Measurements from ENCODE around the gene PTCD3.

The PTCD3 gene

GRCh38 chr2:86172610-86173009 lies 66.6 kb downstream of the PTCD3 start:
- DNase-seq (ENCODE audit: low read depth in 1 of 2, low spot score in 1 of 2): no peak
- in situ Hi-C loops (cut with HindIII; ENCODE audit: low pct_unique_long_range_greater_than_20kb, low sequenced_read_pairs): no loop called here
- no peak for TF ChIP-seq JUND (IDR thresholded peaks at IDR 0.05; ENCODE audit: low read depth)

- in situ Hi-C loops (cut with HindIII; ENCODE audit: low pct_unique_long_range_greater_than_20kb, low sequenced_read_pairs): no loop called here
- DNase-seq (ENCODE audit: low read depth in 1 of 2, low spot score in 1 of 2): no peak
- TF ChIP-seq JUND (IDR thresholded peaks at IDR 0.05; ENCODE audit: low read depth): no peak
These were observed 68.4 kb downstream of the PTCD3 start for GRCh38 chr2:86174445-86174844.

DNA sequence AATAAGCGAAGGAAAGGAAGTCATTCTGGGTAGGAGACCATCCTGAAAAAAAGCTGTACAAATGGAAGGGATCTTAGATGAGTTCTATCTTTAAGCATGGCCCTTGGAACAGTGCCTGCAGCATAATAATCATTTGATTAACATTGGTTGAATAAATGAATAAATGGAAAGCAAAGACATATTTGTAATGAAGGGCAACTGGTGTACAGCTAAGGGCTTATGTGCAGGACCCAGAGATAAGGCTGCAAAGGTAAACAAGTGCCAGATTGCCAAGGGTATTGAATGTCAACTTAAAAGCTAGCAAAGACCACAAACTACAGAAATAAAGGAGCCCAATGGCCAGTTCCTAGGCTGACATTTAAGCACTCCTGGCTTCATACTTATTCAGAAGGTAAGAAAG lies 69.8 kb downstream of the PTCD3 start:
- in situ Hi-C loops (cut with HindIII; ENCODE audit: low pct_unique_long_range_greater_than_20kb, low sequenced_read_pairs): no loop called here

GRCh38 chr2:86176597-86176996 lies 70.6 kb downstream of the PTCD3 start:
- in situ Hi-C loops (cut with HindIII; ENCODE audit: low pct_unique_long_range_greater_than_20kb, low sequenced_read_pairs): no loop called here
- DNase-seq (ENCODE audit: low read depth in 1 of 2, low spot score in 1 of 2): no peak
- no peak for TF ChIP-seq JUND (IDR thresholded peaks at IDR 0.05; ENCODE audit: low read depth)

More for the DNA sequence above, 69.8 kb downstream of the PTCD3 start:
- no peak for DNase-seq (ENCODE audit: low read depth in 1 of 2, low spot score in 1 of 2)
- TF ChIP-seq JUND (IDR thresholded peaks at IDR 0.05; ENCODE audit: low read depth): no peak

DNA sequence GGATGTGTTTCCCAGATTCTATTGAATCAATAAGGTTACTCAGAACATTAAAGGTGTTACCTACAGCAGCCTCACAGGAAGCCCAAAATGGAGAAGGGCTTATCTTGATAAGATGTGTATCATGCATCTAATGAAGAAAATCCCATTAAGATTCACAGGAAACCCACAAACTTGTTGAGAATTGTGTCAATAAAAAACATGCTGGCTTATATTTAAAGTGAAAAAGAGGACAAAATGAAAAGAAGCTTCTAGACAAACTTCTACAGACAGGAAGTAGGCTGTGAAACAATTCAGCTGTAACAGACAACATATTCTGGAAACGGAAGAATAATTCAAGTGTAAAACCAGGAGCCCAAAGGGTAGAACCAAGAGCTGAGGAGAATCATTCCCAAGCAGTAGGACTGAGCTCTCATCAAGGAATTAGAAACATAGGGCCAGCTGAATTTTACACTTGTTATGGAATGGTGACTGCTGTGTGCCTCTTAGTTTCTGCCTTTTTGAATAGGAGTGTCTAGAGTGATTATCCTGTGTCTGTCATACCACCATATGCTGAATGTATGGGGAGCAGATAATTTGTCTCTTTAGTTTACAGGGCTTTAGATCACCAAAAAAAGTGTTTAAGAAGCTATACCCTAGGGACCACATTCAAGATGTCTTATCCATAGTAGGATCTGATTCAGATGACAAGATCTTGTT lies 79.6 kb downstream of the PTCD3 start:
- no peak for DNase-seq (ENCODE audit: low read depth in 1 of 2, low spot score in 1 of 2)
- TF ChIP-seq JUND (IDR thresholded peaks at IDR 0.05; ENCODE audit: low read depth): no peak
- in situ Hi-C loops (cut with HindIII; ENCODE audit: low pct_unique_long_range_greater_than_20kb, low sequenced_read_pairs): no loop called here

GRCh38 chr2:86186431-86186830 lies 80.4 kb downstream of the PTCD3 start:
- TF ChIP-seq JUND (IDR thresholded peaks at IDR 0.05; ENCODE audit: low read depth): no peak
- no peak for DNase-seq (ENCODE audit: low read depth in 1 of 2, low spot score in 1 of 2)
- in situ Hi-C loops (cut with HindIII; ENCODE audit: low pct_unique_long_range_greater_than_20kb, low sequenced_read_pairs): no loop called here

- no peak for TF ChIP-seq JUND (IDR thresholded peaks at IDR 0.05; ENCODE audit: low read depth)
- DNase-seq (ENCODE audit: low read depth in 1 of 2, low spot score in 1 of 2): no peak
- in situ Hi-C loops (cut with HindIII; ENCODE audit: low pct_unique_long_range_greater_than_20kb, low sequenced_read_pairs): no loop called here
These were observed 83.9 kb downstream of the PTCD3 start for GRCh38 chr2:86189782-86190416.
